SU-DHL-6 (cell line): ENCODE data around the gene LGR4.

Experiments used
- CTCF ChIP-seq: fragments of 200-600 bp; sonication (generic); IDR thresholded peaks from one replicate; pipeline ENCODE4 v1.5.1; 2017; ENCODE audit warnings: antibody characterized with exemption, mild to moderate bottlenecking, low read length, moderate library complexity; ENCODE audit not compliant: insufficient read depth, poor library complexity, severe bottlenecking
- EZH2phosphoT487 ChIP-seq: fragments of 200-600 bp; sonication (generic), shearing (Covaris generic); conservative IDR thresholded peaks from 2 replicates; pipeline ENCODE4 v1.6.1; 2018; ENCODE audit warnings: mild to moderate bottlenecking, antibody characterized with exemption, low read length, moderate library complexity, mixed read lengths

GRCh38 chr11:27388869-27389268 lies 83.7 kb downstream of the LGR4 start:
- TF ChIP-seq CTCF (no peak), EZH2phosphoT487 (no peak)
